Heart left ventricle (tissue), 16 donors: ENCODE measurements around the gene RAX2. TPM values are rescaled to one million over a fixed set of nuclear protein-coding genes. Genes with fewer than 3 reads are reported as not detected.

Experiments
- ATAC-seq, 4 donors: fragments of 200-7000 bp; cut with Tn5 transposase; one replicate each; pipeline ENCODE4 v1.9.1; 2020 to 2022; ENCODE audit warnings: moderate library complexity in 4 of 4, mild to moderate bottlenecking in 3 of 4, moderate number of reproducible peaks in 1 of 4
- DNase-seq, 5 donors: peaks; one replicate each; pipeline ENCODE4 v3.0.0-alpha.2; 2020
- H3K27ac ChIP-seq, 12 donors: fragments of 200-600 bp; sonication (generic) in 4 of 12; one replicate each; pipeline versions ENCODE4 v1.5.0 to v1.8.0; 2016 to 2022; ENCODE audit warnings: mild to moderate bottlenecking in 2 of 12
- H3K27me3 ChIP-seq, 9 donors: fragments of 200-600 bp; sonication (generic) in 2 of 9; one replicate each; pipeline versions ENCODE4 v1.5.1 to v1.8.0; 2016 to 2022; ENCODE audit warnings: mild to moderate bottlenecking in 3 of 9
- H3K36me3 ChIP-seq, 9 donors: fragments of 200-600 bp; sonication (generic) in 2 of 9; one replicate each; pipeline versions ENCODE4 v1.5.0 to v1.8.0; 2018 to 2022; ENCODE audit warnings: mild to moderate bottlenecking in 2 of 9
- H3K4me1 ChIP-seq, 12 donors: fragments of 200-600 bp; sonication (generic) in 4 of 12; one replicate each; pipeline versions ENCODE4 v1.5.0 to v1.8.0; 2016 to 2022; ENCODE audit warnings: mild to moderate bottlenecking in 3 of 12
- H3K4me3 ChIP-seq, 12 donors: fragments of 200-600 bp; sonication (generic) in 4 of 12; one replicate each; pipeline versions ENCODE4 v1.5.0 to v1.8.0; 2017 to 2022; ENCODE audit warnings: mild to moderate bottlenecking in 9 of 12, moderate library complexity in 4 of 12
- H3K9me3 ChIP-seq, 12 donors: fragments of 200-600 bp; sonication (generic) in 4 of 12; one replicate each; pipeline versions ENCODE4 v1.5.0 to v1.8.0; 2016 to 2022; ENCODE audit warnings: mild to moderate bottlenecking in 1 of 12
- POLR2A ChIP-seq, 2 donors: fragments of 450-650 bp; IDR thresholded peaks; one replicate each; pipeline ENCODE4 v1.6.1; 2017; ENCODE audit warnings: antibody characterized with exemption in 2 of 2, mild to moderate bottlenecking in 2 of 2, moderate library complexity in 2 of 2
- WGBS, 4 donors: extraction: QIAGEN DNeasy Blood & Tissue Kit in 2 of 4; methylation state at CpG; one replicate each; pipeline versions ENCODE4 v1.1.5 to v1.1.7; 2013 to 2018; 5-methylcytosine and 5-hydroxymethylcytosine counted together
- intact Hi-C, 10 donors: fragments of 100-400 bp; cut with DNase I; formaldehyde crosslinking; loops; one replicate each; pipeline versions ENCODE4 v1.11.1 to v1.14.2; 2022
- polyA plus RNA-seq, 2 donors: library from polyadenylated mRNA; stranded (reverse); fragments of 200-250 nt; gene quantifications; one replicate each; pipeline ENCODE4 v1.2.3, GENCODE V29; 2013
- total RNA-seq, 9 donors: library from RNA; depleted of rRNA in 2 of 9; stranded (reverse); fragments of >200 nt in 2 of 9; fragmentation: NEBNext Ultra II Directional in 3 of 9; extraction: Animal tissue kit (Norgen Biotek cat#: 25700) in 3 of 9; gene quantifications; one replicate each; pipeline versions ENCODE4 v1.1.0 to v1.2.4, GENCODE V29; 2016 to 2023
- TF ChIP-seq, protein P1 (sequence below), 12 donors: fragments of 200-600 bp; sonication (generic) in 4 of 12; IDR thresholded peaks; one replicate each; pipeline versions ENCODE4 v1.5.0 to v1.8.0; 2018 to 2022; ENCODE audit warnings: antibody characterized with exemption in 12 of 12, mild to moderate bottlenecking in 5 of 12
- donor health status: ischemic (EF 13 %, LVEDD 7.1; RV severe dilation, severe dysfunction).
- donor health status: healthy with polysubstance abuse.
- donor health status: DM: no; HTN: yes; CAD: no.
- donor health status: DM: no; HTN: no; CAD: no.
- donor health status: ischemic (EF 25% LVEDD 6.9; RV normal size, moderate dysfunction).
- donor health status: ischemic (EF 25% LVEDD 5.7; RV mildly dilated, moderate dysfunction).
- donor health status: healthy.
- donor health status: DM: yes; HTN: yes; CAD: no.
- donor health status: ischemic (EF 35%, LVEDD 5.7; RV mildly dilated, moderate dysfunction).
- donor health status: nonischemic (EF 11% LVEDD 7.7; RV severe dilation, severe dysfunction).
- donor health status: DM: yes; HTN: yes; CAD: no.
- donor health status: PGD.
- donor health status: ischemic (EF 29% LVEDD 5.4; RV normal size, mild dysfunction).
- donor health status: nonischemic (EF 23%, LVEDD 6.1; RV moderate dilation, normal function).

Gene RAX2
- total and polyA plus RNA-seq, 11 donors, result not detected

GRCh38 chr19:3788996-3789778 is 17.2 kb upstream of the RAX2 start:
- H3K4me3 ChIP-seq, result no peak overlapping the region
- ATAC-seq, result no peak
- peak overlapping the region in 1 of 12 donors; percentile 46 for H3K27ac ChIP-seq
- H3K4me1 ChIP-seq, result peaks cover 0 to 17% (median 0%) of the 10 kb centered on the region in 12 donors
- WGBS, 4 donors, result 46 to 59% (median 51%) methylated on average over 15 to 16 of the region's 16 CpGs
- H3K9me3 ChIP-seq, result no peaks in the 10 kb centered on the region
- peaks cover 6 to 30% (median 17%) of the 10 kb centered on the region in 9 donors for H3K27me3 ChIP-seq
- intact Hi-C loops, result loop anchor here in 1 of 10 donors (5.0 kb wide), 1 partner anchor 33 kb away; no protein-coding TSS in a partner anchor
- H3K36me3 ChIP-seq, result no peaks in the 10 kb centered on the region
- TF ChIP-seq, protein P1, sequence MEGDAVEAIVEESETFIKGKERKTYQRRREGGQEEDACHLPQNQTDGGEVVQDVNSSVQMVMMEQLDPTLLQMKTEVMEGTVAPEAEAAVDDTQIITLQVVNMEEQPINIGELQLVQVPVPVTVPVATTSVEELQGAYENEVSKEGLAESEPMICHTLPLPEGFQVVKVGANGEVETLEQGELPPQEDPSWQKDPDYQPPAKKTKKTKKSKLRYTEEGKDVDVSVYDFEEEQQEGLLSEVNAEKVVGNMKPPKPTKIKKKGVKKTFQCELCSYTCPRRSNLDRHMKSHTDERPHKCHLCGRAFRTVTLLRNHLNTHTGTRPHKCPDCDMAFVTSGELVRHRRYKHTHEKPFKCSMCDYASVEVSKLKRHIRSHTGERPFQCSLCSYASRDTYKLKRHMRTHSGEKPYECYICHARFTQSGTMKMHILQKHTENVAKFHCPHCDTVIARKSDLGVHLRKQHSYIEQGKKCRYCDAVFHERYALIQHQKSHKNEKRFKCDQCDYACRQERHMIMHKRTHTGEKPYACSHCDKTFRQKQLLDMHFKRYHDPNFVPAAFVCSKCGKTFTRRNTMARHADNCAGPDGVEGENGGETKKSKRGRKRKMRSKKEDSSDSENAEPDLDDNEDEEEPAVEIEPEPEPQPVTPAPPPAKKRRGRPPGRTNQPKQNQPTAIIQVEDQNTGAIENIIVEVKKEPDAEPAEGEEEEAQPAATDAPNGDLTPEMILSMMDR (IDR thresholded peaks at IDR 0.05), result no peak
- TF ChIP-seq POLR2A (IDR thresholded peaks at IDR 0.05), result no peak
- no peak for DNase-seq

- TF ChIP-seq, protein P1 (IDR thresholded peaks at IDR 0.05), result no peak
- TF ChIP-seq POLR2A (IDR thresholded peaks at IDR 0.05), result no peak
- peaks cover 0 to 18% (median 15%) of the 10 kb centered on the region in 12 donors for H3K9me3 ChIP-seq
- WGBS, 4 donors, result 3 to 13% (median 7%) methylated on average over 23 to 100 of the region's 101 CpGs
- H3K4me1 ChIP-seq, result peaks cover 0 to 17% (median 0%) of the 10 kb centered on the region in 12 donors
- peaks cover 6 to 52% (median 27%) of the 10 kb centered on the region in 9 donors for H3K27me3 ChIP-seq
- DNase-seq (no peak), ATAC-seq (no peak)
- no peaks in the 10 kb centered on the region for H3K36me3 ChIP-seq
- intact Hi-C loops, result loop anchor here in 1 of 10 donors (5.0 kb wide), 1 partner anchor 36 kb away; no protein-coding TSS in a partner anchor
- H3K4me3 ChIP-seq, result peak within 1 kb of the TSS in 10 of 12 donors; percentile 10 to 59 (median 41)
- H3K27ac ChIP-seq, result peak within 1 kb of the TSS in 1 of 12 donors; percentile 49
Measured at GRCh38 chr19:3785938-3786824, 14.2 kb upstream of the RAX2 start, which contains the start of gene MATK. MATK (minus strand) TSS chr19:3786381; CDS start chr19:3785135, 1,246 bp downstream.

- ATAC-seq, result no peak
- Histone ChIP-seq H3K9me3 (peaks cover 0 to 24% (median 20%) of the 10 kb centered on the region in 12 donors), H3K36me3 (no peaks in the 10 kb centered on the region), H3K4me3 (peak overlapping the region in 10 of 12 donors; percentile 10 to 59 (median 41)), H3K4me1 (peaks cover 0 to 17% (median 0%) of the 10 kb centered on the region in 12 donors), H3K27me3 (peaks cover 6 to 52% (median 27%) of the 10 kb centered on the region in 9 donors), H3K27ac (peak overlapping the region in 1 of 12 donors; percentile 49)
- no peak for DNase-seq
- TF ChIP-seq, protein P1 (IDR thresholded peaks at IDR 0.05), result no peak
- no peak for TF ChIP-seq POLR2A (IDR thresholded peaks at IDR 0.05)
- intact Hi-C loops, result loop anchor here in 1 of 10 donors (5.0 kb wide), 1 partner anchor 37 kb away; no protein-coding TSS in a partner anchor
- WGBS, 4 donors, result 1 to 3% (median 2%) methylated on average over 7 to 47 of the region's 47 CpGs
Measured at GRCh38 chr19:3785451-3785937, 13.5 kb upstream of the RAX2 start.
